Stimulated activated CD4-positive, alpha-beta T cell treated with anti-CD3 and anti-CD28 coated beads, Interleukin-15, amount 100 ng/mL, for 1 hour (primary cell): ENCODE measurements around the gene ZNF316.
"Not testable (repeated sequence)": the region's sequence is repeated elsewhere in the genome, so short reads cannot be mapped to it uniquely, and the experiment has no call there.

ENCODE experiments used
- DNase-seq, 2 donors: peaks; one replicate each; pipeline ENCODE4 v3.0.0-alpha.2; 2020; ENCODE audit warnings: low read depth in 1 of 2, low spot score in 1 of 2

Gene ZNF316

GRCh38 chr7:6646465-6646864 is 9.3 kb downstream of the ZNF316 start:
- no peak for DNase-seq

- no peak for DNase-seq
Measured at GRCh38 chr7:6647080-6647479, 10.0 kb downstream of the ZNF316 start.

DNA sequence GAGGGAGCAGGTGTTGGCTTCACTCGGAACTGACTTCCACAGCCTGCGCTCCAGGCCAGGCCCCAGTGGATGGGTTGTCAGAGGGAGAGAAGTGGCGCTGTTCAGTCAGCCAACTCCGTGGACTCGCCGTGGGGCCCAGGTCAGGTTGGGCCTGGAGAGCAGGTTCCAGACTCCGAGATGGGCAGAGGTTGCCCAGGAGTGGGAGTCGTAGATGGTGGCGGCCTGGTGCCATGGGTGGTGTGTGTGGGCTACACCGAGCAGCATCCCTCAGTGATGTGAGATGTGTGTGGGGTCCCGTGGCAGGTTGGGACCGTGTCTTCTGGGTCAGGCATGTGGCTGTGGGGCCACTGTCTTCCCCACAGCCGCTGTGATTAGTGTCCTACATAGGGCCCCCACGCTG is 10.4 kb downstream of the ZNF316 start:
- no peak for DNase-seq

- DNase-seq, result no peak
Measured at GRCh38 chr7:6648066-6648814, 11.1 kb downstream of the ZNF316 start.

GRCh38 chr7:6648815-6649104 is 11.6 kb downstream of the ZNF316 start:
- DNase-seq, result no peak

- no peak for DNase-seq
Measured at GRCh38 chr7:6649241-6649961, 12.3 kb downstream of the ZNF316 start.

DNA sequence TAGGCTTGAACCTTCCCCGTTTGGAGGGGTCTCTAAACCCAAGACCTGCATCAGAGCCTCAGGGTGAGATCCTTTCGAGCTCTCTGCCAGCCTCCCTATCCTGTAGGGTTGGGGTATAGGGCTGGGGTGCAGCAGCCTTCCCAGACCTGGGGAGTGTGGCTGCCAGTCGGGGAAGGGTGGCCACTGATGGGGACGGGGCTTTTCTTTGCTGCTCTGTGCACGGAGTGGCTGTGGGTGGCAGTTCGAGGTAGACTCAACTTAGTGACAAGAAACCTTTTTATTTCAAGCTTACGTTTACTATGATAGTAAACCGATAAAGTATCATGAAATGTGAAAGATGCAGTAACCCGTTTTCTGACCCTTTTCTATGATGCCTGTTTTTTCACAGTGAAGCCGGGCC is 13.0 kb downstream of the ZNF316 start:
- DNase-seq, result no peak

- DNase-seq, result no peak
Measured at GRCh38 chr7:6650521-6651011, 13.4 kb downstream of the ZNF316 start.

DNA sequence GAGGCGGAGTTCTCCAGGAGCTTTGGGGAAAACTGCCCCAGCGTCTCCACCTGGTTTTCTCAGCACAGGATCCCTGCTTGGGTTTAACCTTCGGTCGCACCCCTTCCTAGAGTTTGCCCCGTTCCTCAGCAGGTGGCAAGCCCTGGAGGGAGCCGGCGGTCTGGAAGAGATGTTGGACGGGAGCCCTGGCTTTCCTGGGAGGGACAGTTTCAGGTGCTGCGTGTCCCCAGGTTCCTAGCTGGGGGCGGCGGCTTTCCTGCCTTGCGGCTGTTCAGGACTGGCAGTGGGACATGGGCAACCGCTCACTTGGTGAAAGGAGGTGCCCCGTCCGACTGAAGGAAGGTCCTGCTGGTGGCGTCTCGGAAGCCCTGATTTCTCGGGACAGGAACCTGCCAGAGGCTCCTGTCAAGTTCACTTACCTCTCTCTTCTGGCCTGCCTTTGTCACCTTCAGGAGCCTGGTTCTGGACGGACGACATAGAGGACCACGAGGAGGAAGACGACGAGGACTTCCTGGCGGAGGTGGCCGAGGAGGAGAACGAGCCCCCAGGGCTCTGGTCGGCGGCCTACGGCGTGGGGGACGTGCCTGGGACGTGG is 14.8 kb downstream of the ZNF316 start:
- no peak for DNase-seq

GRCh38 chr7:6652446-6653011 is 15.4 kb downstream of the ZNF316 start:
- no peak for DNase-seq

- no peak for DNase-seq
Measured at GRCh38 chr7:6653071-6654003, 16.2 kb downstream of the ZNF316 start.

DNA sequence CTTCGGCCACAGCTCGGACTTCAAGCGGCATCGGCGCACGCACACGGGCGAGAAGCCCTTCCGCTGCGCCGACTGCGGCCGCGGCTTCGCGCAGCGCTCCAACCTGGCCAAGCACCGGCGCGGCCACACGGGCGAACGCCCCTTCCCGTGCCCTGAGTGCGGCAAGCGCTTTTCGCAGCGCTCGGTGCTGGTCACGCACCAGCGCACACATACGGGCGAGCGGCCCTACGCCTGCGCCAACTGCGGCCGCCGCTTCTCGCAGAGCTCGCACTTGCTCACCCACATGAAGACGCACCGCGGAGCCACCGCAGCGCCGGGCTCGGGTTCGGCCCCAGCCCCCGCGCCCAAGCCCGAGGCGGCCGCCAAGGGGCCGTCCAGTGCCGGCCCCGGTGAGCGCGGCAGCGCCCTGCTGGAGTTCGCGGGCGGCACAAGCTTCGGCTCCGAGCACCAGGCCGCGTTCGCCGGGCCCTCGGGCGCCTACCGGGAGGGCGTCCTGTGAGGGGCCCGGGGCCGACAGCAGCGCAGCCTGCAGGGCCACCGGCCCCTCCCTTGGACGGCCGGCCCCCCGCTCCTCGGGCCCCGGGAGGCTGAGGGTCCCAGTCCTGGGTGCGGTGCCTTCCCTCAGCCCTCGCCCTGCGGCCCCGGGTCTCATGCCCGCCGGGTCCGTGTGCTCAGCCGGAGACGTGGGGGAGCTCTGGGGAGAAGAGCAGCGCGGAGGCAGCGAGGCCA is 17.2 kb downstream of the ZNF316 start:
- no peak for DNase-seq

GRCh38 chr7:6654842-6655610 is 17.9 kb downstream of the ZNF316 start:
- no peak for DNase-seq

GRCh38 chr7:6655636-6656385 is 18.7 kb downstream of the ZNF316 start:
- no peak for DNase-seq

GRCh38 chr7:6656413-6656812 is 19.3 kb downstream of the ZNF316 start:
- DNase-seq, result no peak

DNA sequence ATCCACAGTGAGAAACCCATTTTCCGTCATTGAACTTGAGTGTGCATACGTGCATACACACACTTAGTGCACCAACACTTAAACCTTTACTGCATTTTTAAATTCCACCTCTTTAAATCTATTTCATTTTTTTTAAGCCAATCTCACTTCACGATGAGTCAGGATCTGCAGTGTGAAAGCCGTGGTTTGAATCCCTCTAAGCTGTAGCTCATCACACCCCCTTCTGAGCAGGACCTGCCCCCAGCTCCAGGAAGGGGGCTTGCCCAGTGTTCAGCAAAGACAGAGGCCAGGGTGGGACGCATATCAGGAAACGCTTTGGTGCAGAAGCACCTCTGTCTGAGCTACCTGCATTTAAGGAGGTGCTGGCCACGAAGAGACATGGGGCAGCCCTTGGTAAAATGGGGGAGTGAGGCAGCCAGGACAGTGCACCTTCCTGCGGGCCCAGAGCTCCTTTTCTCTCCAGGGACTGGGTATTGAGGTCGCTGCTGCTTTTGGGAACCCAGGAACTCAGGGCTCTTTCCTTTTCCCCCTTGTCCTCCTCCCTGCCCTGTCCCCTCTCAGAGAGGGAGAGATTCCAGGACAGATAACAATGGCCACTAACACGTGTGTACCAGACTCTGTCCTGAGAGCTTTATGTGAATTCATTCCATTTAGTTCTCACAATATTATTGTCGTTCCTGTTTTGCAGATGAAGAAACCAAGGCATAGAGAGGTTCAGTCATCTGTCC is 21.7 kb downstream of the ZNF316 start:
- DNase-seq, result no peak

- not testable (repeated sequence) for DNase-seq
Measured at GRCh38 chr7:6670851-6671250, 33.7 kb downstream of the ZNF316 start.

- no peak for DNase-seq
Measured at GRCh38 chr7:6675807-6676405, 38.8 kb downstream of the ZNF316 start.
